Measurements from ENCODE around the gene ROR1. TPM values are rescaled to one million over a fixed set of nuclear protein-coding genes. Genes with fewer than 3 reads are reported as not detected.

ROR1 gene
- total and polyA plus RNA-seq, 10 of the 15 experiments (the other 5 are each of a cell fraction or from before 2014, with no cell fraction given) = 0.02 to 0.08 (median 0.05) TPM; not detected in 6

DNA sequence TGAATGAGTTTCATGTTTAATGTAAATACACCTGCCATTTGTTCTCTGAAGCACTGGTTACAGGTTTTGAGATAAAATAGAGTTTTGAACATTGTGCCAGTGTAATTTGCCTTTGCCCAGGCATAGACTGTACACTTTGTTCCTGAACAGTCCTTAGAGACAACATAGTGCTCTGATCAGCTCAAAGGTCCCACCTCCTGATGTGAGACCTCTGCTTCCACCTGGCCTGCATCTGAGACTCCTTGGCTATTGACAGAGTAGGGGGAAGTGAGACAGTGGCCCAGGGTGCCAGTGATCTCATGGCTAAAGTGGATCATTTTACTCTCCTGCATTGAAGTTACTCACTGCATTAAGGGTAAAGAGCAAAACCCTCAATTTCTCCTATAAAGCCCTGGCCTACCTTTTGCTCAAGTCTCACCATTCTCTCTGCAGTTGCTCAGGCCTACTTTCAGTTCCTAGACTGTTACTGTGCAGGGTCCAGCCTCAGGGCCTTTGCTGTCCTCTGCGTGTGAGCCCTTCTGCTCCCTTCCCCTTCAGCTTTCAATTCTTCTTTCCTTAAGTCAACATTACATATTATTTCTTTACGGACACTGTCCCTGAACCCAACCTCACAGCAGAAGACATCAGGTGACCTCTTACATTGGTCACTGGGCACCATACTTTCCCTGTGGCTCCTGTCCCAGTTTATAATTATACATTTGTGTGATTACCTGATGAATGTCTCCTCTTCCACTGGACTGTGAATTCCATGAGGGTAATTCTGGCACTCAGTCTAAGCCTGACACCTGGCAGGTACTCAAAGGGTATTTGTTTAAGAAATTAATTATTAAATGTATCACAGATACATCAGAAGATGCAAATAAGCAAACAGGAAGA, 142.9 kb downstream of the ROR1 start:
- no peak for TF ChIP-seq POLR2A (IDR thresholded peaks at IDR 0.05; ENCODE audit: low read depth, low read length)
- no peak for TF ChIP-seq DPF2 (IDR thresholded peaks at IDR 0.05)
- TF ChIP-seq CEBPB (IDR thresholded peaks at IDR 0.05; ENCODE audit: borderline replicate concordance in 1 of 2, low read depth in 2 of 2, low read length in 2 of 2) = no peak
- TF ChIP-seq TCF7 (IDR thresholded peaks at IDR 0.05; ENCODE audit: borderline replicate concordance) = no peak
- no peak for TF ChIP-seq NFYA (IDR thresholded peaks at IDR 0.05; ENCODE audit: borderline replicate concordance, low read depth, low read length)
- TF ChIP-seq IKZF2 (IDR thresholded peaks at IDR 0.05) = no peak
- Histone ChIP-seq H3K4me1 (ENCODE audit: control insufficient read depth, insufficient read depth, low read length) (no peaks in the 10 kb centered on the region), H4K20me1 (ENCODE audit: control insufficient read depth, insufficient read depth) (no peaks in the 10 kb centered on the region), H3K27me3 (replicated peaks in 1 of 2; ENCODE audit: control insufficient read depth in 2 of 2, insufficient read depth in 2 of 2, low read length in 1 of 2) (no peaks in the 10 kb centered on the region; a peak in 1 of 4 replicates), H3K9ac (ENCODE audit: control insufficient read depth, insufficient read depth, low read length) (no peak overlapping the region), H3K79me2 (ENCODE audit: control insufficient read depth, insufficient read depth, low read length) (no peaks in the 10 kb centered on the region), H2AFZ (ENCODE audit: control insufficient read depth, low read depth, low read length) (no peak overlapping the region), H3K9me3 (replicated peaks; ENCODE audit: control insufficient read depth, insufficient read depth, low read length) (no peaks in the 10 kb centered on the region), H3K36me3 (ENCODE audit: control insufficient read depth in 2 of 2, insufficient read depth in 2 of 2, low read length in 1 of 2) (no peaks in the 10 kb centered on the region), H3K27ac (ENCODE audit: control insufficient read depth, insufficient read depth) (no peak overlapping the region), H3K4me2 (ENCODE audit: control insufficient read depth, insufficient read depth) (no peak overlapping the region), H3K4me3 (no peak overlapping the region)
- ChIA-PET RAD21 (ENCODE audit: unreplicated experiment) (interaction anchor here (0.8 to 4.1 kb wide), 2 partner anchors 40 to 225 kb away, joined by 3 to 26 read pairs; no protein-coding TSS in a partner anchor), CTCF (interaction anchor here (0.7 to 3.0 kb wide), 3 partner anchors 29 to 242 kb away, joined by 3 to 45 read pairs (median 4); no protein-coding TSS in a partner anchor), SMC1A (ENCODE audit: uncharacterized antibody, unreplicated experiment) (interaction anchor here (1.7 kb wide), 1 partner anchor 221 kb away, joined by 8 read pairs; no protein-coding TSS in a partner anchor), POLR2A (no interaction called here)
- BruUV-seq (replicated peaks) = no TSS peak
- FAIRE-seq (no peak), DNase-seq (ENCODE audit: low read depth, low spot score) (no peak), ATAC-seq (no peak; the same call in 2 of the 3 replicates)
- intact Hi-C loops (cut with micrococcal nuclease; ENCODE audit: unreplicated experiment) (loop anchor here (5.0 kb wide), 2 partner anchors 244 to 299 kb away; no protein-coding TSS in a partner anchor), in situ Hi-C loops (cut with MboI) (loop anchor here (10.0 kb wide), 1 partner anchor 302 kb away; no protein-coding TSS in a partner anchor)
- WGBS (ENCODE audit: insufficient coverage, insufficient replicate concordance, low lambda C conversion rate, missing lambda C conversion rate) = 25% methylated on average over 2 of the region's 2 CpGs
